SK-N-SH treated with all-trans-retinoic acid at 6 μM for 48 hours (cell line): ENCODE measurements around the gene MON2.

Source experiments
- ARNTL ChIP-seq: fragments of 450-650 bp; formaldehyde crosslinking; IDR thresholded peaks from 2 replicates; pipeline ENCODE4 v1.5.0; 2020; ENCODE audit warnings: low read depth, mild to moderate bottlenecking, moderate library complexity, borderline replicate concordance
- BACH2 ChIP-seq: fragments of 250-450 bp; sonication (Bioruptor Pico); IDR thresholded peaks from 2 replicates; pipeline ENCODE4 v1.9.0; 2021; ENCODE audit warnings: mild to moderate bottlenecking, borderline replicate concordance
- ESRRG ChIP-seq: fragments of 250-450 bp; sonication (Bioruptor Pico); IDR thresholded peaks from 2 replicates; pipeline ENCODE4 v1.6.1; 2021; ENCODE audit warnings: mild to moderate bottlenecking
- GLIS3 ChIP-seq: fragments of 250-450 bp; sonication (Bioruptor Pico); IDR thresholded peaks from 2 replicates; pipeline ENCODE4 v1.5.0; 2020; ENCODE audit warnings: mild to moderate bottlenecking, moderate library complexity
- OSR1 ChIP-seq: fragments of 250-450 bp; sonication (Bioruptor Pico); IDR thresholded peaks from 2 replicates; pipeline ENCODE4 v1.8.0; 2022; ENCODE audit warnings: moderate library complexity, mild to moderate bottlenecking, inconsistent platforms
- TCF4 ChIP-seq: fragments of 250-450 bp; sonication (Bioruptor Pico); IDR thresholded peaks from 2 replicates; pipeline ENCODE4 v1.8.0; 2021; ENCODE audit warnings: mild to moderate bottlenecking, moderate library complexity, borderline replicate concordance
- ZC3H10 ChIP-seq: fragments of 250-450 bp; sonication (Bioruptor Pico); IDR thresholded peaks from 2 replicates; pipeline ENCODE4 v1.5.1; 2021; ENCODE audit warnings: mild to moderate bottlenecking, moderate library complexity
- ZFP30 ChIP-seq: fragments of 450-650 bp; formaldehyde crosslinking; IDR thresholded peaks from 2 replicates; pipeline ENCODE4 v1.5.0; 2022; ENCODE audit warnings: mild to moderate bottlenecking, moderate library complexity
- ZNF565 ChIP-seq: fragments of 450-650 bp; formaldehyde crosslinking; conservative IDR thresholded peaks from 2 replicates; pipeline ENCODE4 v1.5.0; 2020; ENCODE audit warnings: low read depth, mild to moderate bottlenecking, moderate library complexity
- ZNF8 ChIP-seq: fragments of 450-650 bp; formaldehyde crosslinking; IDR thresholded peaks from 2 replicates; pipeline ENCODE4 v1.5.0; 2020; ENCODE audit warnings: mild to moderate bottlenecking, moderate library complexity
- TF ChIP-seq, protein P1 (sequence below): fragments of 250-450 bp; sonication (Bioruptor Pico); IDR thresholded peaks from 2 replicates; pipeline ENCODE4 v1.8.0; 2020; ENCODE audit warnings: mild to moderate bottlenecking, moderate library complexity, borderline replicate concordance
- TF ChIP-seq, protein P2 (sequence below): fragments of 250-450 bp; sonication (Bioruptor Pico); IDR thresholded peaks from 2 replicates; pipeline ENCODE4 v1.5.1; 2021; ENCODE audit warnings: mild to moderate bottlenecking, moderate library complexity
- TF ChIP-seq, protein P3 (sequence below): fragments of 250-450 bp; sonication (Bioruptor Pico); IDR thresholded peaks from 2 replicates; pipeline ENCODE4 v1.8.0; 2021; ENCODE audit warnings: low read depth, mild to moderate bottlenecking, moderate library complexity, borderline replicate concordance

DNA sequence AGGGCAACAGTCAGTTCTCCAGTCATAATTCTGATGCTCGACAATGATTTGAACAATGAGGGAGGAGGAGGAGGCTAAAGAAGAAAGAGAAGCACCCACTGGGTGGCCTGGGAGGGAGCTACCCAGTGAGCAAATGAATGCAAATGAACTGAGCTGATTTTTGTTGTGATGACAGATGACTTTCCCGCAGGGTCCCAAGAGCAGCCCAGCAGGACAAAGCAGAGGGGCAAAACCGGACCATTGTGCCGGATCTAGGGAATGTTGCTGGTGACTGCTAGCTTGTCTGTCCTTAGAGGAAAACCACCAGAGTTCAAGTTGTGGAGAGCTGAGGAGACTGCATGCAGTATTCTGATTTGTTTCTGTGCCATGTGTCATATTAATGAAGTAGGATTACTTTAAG is 162.8 kb downstream of the MON2 start:
- TF ChIP-seq ZFP30 (CRISPR knock-in tag) (no peak), ARNTL (no peak), BACH2 (no peak), OSR1 (no peak), ZC3H10 (CRISPR knock-in tag) (no peak), GLIS3 (no peak), ESRRG (CRISPR knock-in tag) (no peak), TCF4 (CRISPR knock-in tag) (no peak), ZNF565 (no peak), ZNF8 (CRISPR knock-in tag) (no peak)
- TF ChIP-seq, protein P1, sequence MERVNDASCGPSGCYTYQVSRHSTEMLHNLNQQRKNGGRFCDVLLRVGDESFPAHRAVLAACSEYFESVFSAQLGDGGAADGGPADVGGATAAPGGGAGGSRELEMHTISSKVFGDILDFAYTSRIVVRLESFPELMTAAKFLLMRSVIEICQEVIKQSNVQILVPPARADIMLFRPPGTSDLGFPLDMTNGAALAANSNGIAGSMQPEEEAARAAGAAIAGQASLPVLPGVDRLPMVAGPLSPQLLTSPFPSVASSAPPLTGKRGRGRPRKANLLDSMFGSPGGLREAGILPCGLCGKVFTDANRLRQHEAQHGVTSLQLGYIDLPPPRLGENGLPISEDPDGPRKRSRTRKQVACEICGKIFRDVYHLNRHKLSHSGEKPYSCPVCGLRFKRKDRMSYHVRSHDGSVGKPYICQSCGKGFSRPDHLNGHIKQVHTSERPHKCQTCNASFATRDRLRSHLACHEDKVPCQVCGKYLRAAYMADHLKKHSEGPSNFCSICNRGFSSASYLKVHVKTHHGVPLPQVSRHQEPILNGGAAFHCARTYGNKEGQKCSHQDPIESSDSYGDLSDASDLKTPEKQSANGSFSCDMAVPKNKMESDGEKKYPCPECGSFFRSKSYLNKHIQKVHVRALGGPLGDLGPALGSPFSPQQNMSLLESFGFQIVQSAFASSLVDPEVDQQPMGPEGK: no peak
- TF ChIP-seq, protein P2, sequence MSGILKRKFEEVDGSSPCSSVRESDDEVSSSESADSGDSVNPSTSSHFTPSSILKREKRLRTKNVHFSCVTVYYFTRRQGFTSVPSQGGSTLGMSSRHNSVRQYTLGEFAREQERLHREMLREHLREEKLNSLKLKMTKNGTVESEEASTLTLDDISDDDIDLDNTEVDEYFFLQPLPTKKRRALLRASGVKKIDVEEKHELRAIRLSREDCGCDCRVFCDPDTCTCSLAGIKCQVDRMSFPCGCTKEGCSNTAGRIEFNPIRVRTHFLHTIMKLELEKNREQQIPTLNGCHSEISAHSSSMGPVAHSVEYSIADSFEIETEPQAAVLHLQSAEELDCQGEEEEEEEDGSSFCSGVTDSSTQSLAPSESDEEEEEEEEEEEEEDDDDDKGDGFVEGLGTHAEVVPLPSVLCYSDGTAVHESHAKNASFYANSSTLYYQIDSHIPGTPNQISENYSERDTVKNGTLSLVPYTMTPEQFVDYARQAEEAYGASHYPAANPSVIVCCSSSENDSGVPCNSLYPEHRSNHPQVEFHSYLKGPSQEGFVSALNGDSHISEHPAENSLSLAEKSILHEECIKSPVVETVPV (CRISPR knock-in tag): no peak
- TF ChIP-seq, protein P3, sequence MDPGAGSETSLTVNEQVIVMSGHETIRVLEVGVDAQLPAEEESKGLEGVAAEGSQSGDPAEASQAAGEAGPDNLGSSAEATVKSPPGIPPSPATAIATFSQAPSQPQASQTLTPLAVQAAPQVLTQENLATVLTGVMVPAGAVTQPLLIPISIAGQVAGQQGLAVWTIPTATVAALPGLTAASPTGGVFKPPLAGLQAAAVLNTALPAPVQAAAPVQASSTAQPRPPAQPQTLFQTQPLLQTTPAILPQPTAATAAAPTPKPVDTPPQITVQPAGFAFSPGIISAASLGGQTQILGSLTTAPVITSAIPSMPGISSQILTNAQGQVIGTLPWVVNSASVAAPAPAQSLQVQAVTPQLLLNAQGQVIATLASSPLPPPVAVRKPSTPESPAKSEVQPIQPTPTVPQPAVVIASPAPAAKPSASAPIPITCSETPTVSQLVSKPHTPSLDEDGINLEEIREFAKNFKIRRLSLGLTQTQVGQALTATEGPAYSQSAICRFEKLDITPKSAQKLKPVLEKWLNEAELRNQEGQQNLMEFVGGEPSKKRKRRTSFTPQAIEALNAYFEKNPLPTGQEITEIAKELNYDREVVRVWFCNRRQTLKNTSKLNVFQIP (CRISPR knock-in tag): no peak
